H9 (cell line): ENCODE measurements around the gene PPFIA4. TPM values are rescaled to one million over a fixed set of nuclear protein-coding genes. Genes with fewer than 3 reads are reported as not detected.
A peak's percentile ranks its signal among the peaks of the same experiment; 100 is the strongest.

Experiments used
- DNase-seq: peaks from one replicate; pipeline ENCODE4 v3.0.0-alpha.2; 2017
- H2AFZ ChIP-seq: one replicate; pipeline ENCODE4 v1.6.1; 2013; ENCODE audit warnings: mild to moderate bottlenecking, low read length, control low read depth, moderate library complexity
- H2AK5ac ChIP-seq: 2 replicates; pipeline ENCODE4 v1.6.1; 2013; ENCODE audit warnings: low read length, control low read depth, mixed read lengths; ENCODE audit not compliant: insufficient read length
- H2BK120ac ChIP-seq: one replicate; pipeline ENCODE4 v1.6.1; 2013; ENCODE audit warnings: low read depth, mild to moderate bottlenecking, low read length, control low read depth, inconsistent platforms; ENCODE audit not compliant: poor library complexity, severe bottlenecking
- H2BK12ac ChIP-seq: 2 replicates; pipeline ENCODE4 v1.6.1; 2013; ENCODE audit warnings: low read length, control low read depth, mixed read lengths, low read depth; ENCODE audit not compliant: insufficient read length
- H2BK15ac ChIP-seq: 2 replicates; pipeline ENCODE4 v1.6.1; 2013; ENCODE audit warnings: low read depth, low read length, control low read depth
- H2BK20ac ChIP-seq: one replicate; pipeline ENCODE4 v1.6.1; 2013; ENCODE audit warnings: low read depth, mild to moderate bottlenecking, low read length, control low read depth, inconsistent platforms; ENCODE audit not compliant: poor library complexity, severe bottlenecking
- H2BK5ac ChIP-seq: 2 replicates; pipeline ENCODE4 v1.6.1; 2013; ENCODE audit warnings: low read length, control low read depth, mixed read lengths; ENCODE audit not compliant: insufficient read length
- H3K14ac ChIP-seq: 2 replicates; pipeline ENCODE4 v1.6.1; 2013; ENCODE audit warnings: low read length, control low read depth; ENCODE audit not compliant: insufficient read depth
- H3K18ac ChIP-seq: 2 replicates; pipeline ENCODE4 v1.6.1; 2013; ENCODE audit warnings: low read depth, mild to moderate bottlenecking, mixed read lengths, low read length, control low read depth; ENCODE audit not compliant: insufficient read length
- H3K23ac ChIP-seq: 2 replicates; pipeline ENCODE4 v1.6.1; 2013; ENCODE audit warnings: low read length, control low read depth, mixed read lengths, low read depth; ENCODE audit not compliant: insufficient read length
- H3K23me2 ChIP-seq: 2 replicates; pipeline ENCODE4 v1.6.1; 2013; ENCODE audit warnings: low read depth, mild to moderate bottlenecking, mixed read lengths, low read length, control low read depth; ENCODE audit not compliant: insufficient read length, poor library complexity, severe bottlenecking
- H3K27ac ChIP-seq: 2 replicates; pipeline ENCODE4 v1.5.1; 2013; ENCODE audit warnings: low read length, control low read depth, mixed read lengths, low read depth; ENCODE audit not compliant: insufficient read length
- H3K27me3 ChIP-seq: 2 replicates; pipeline ENCODE4 v1.6.1; 2013; ENCODE audit warnings: low read length, control low read depth, inconsistent platforms; ENCODE audit not compliant: insufficient read depth
- H3K4ac ChIP-seq: 2 replicates; pipeline ENCODE4 v1.6.1; 2013; ENCODE audit warnings: low read depth, mild to moderate bottlenecking, control low read depth, inconsistent platforms, low read length, moderate library complexity
- H3K4me1 ChIP-seq: 2 replicates; pipeline ENCODE4 v1.6.1; 2013; ENCODE audit warnings: low read length, control low read depth, inconsistent platforms; ENCODE audit not compliant: insufficient read depth
- H3K4me2 ChIP-seq: 2 replicates; pipeline ENCODE4 v1.6.1; 2013; ENCODE audit warnings: low read length, control low read depth, mixed read lengths; ENCODE audit not compliant: insufficient read length, insufficient read depth
- H3K56ac ChIP-seq: 2 replicates; pipeline ENCODE4 v1.6.1; 2013; ENCODE audit warnings: low read depth, mild to moderate bottlenecking, mixed read lengths, low read length, control low read depth; ENCODE audit not compliant: insufficient read length
- H3K79me1 ChIP-seq: 2 replicates; pipeline ENCODE4 v1.6.1; 2013; ENCODE audit warnings: low read depth, mild to moderate bottlenecking, moderate library complexity, low read length, control low read depth, inconsistent platforms; ENCODE audit not compliant: insufficient read depth, poor library complexity, severe bottlenecking
- H3K79me2 ChIP-seq: 2 replicates; pipeline ENCODE4 v1.6.1; 2013; ENCODE audit warnings: low read length, control low read depth, inconsistent platforms; ENCODE audit not compliant: insufficient read depth
- H3K9ac ChIP-seq: 2 replicates; pipeline ENCODE4 v1.6.1; 2013; ENCODE audit warnings: low read length, control low read depth, mixed read lengths; ENCODE audit not compliant: insufficient read length; ENCODE audit errors: extremely low read depth
- H3K9me3 ChIP-seq: one replicate; pipeline ENCODE4 v1.6.1; 2013; ENCODE audit warnings: low read depth, low read length, inconsistent platforms; ENCODE audit not compliant: control insufficient read depth
- H3T11ph ChIP-seq: one replicate; pipeline ENCODE4 v1.6.1; 2013; ENCODE audit warnings: mild to moderate bottlenecking, low read length, control low read depth, inconsistent platforms
- H4K20me1 ChIP-seq: one replicate; pipeline ENCODE4 v1.6.1; 2013; ENCODE audit not compliant: control insufficient read depth, insufficient read length, insufficient read depth
- H4K5ac ChIP-seq: 2 replicates; pipeline ENCODE4 v1.6.1; 2013; ENCODE audit warnings: low read depth, mild to moderate bottlenecking, mixed read lengths, low read length, control low read depth; ENCODE audit not compliant: insufficient read length
- H4K8ac ChIP-seq: replicated peaks from 2 replicates; pipeline ENCODE4 v1.6.1; 2013; ENCODE audit warnings: low read length, control low read depth, mixed read lengths, low read depth; ENCODE audit not compliant: insufficient read length
- H4K91ac ChIP-seq: 2 replicates; pipeline ENCODE4 v1.6.1; 2013; ENCODE audit warnings: low read depth, mild to moderate bottlenecking, moderate library complexity, mixed read lengths, low read length, control low read depth; ENCODE audit not compliant: insufficient read length
- H3K27ac Mint-ChIP-seq, 3 experiments: 2 replicates in 2 of 3; 3 replicates in 1 of 3; pipeline ENCODE4 v1.8.0; 2020 to 2021; ENCODE audit warnings: mixed read lengths in 3 of 3, mild to moderate bottlenecking in 1 of 3, moderate library complexity in 1 of 3
- H3K27me3 Mint-ChIP-seq: 2 replicates; pipeline ENCODE4 v1.8.0; 2021; ENCODE audit warnings: low read depth, mild to moderate bottlenecking, moderate library complexity, mixed read lengths
- H3K36me3 Mint-ChIP-seq, 3 experiments: 2 replicates in 2 of 3; 3 replicates in 1 of 3; pipeline ENCODE4 v1.8.0; 2020 to 2021; ENCODE audit warnings: low read depth in 3 of 3, mixed read lengths in 3 of 3; ENCODE audit not compliant: insufficient read depth in 1 of 3
- H3K4me1 Mint-ChIP-seq, 2 experiments: 2 replicates each; pipeline ENCODE4 v1.8.0; 2020; ENCODE audit warnings: mixed read lengths in 2 of 2
- H3K4me3 Mint-ChIP-seq, 2 experiments: 2 replicates in 1 of 2; 3 replicates in 1 of 2; pipeline ENCODE4 v1.8.0; 2020 to 2021; ENCODE audit warnings: mild to moderate bottlenecking in 2 of 2, mixed read lengths in 2 of 2, moderate library complexity in 1 of 2
- H3K9me3 Mint-ChIP-seq, 2 experiments: 2 replicates in 1 of 2; 3 replicates in 1 of 2; pipeline ENCODE4 v1.8.0; 2020; ENCODE audit warnings: mild to moderate bottlenecking in 2 of 2, mixed read lengths in 2 of 2, moderate library complexity in 1 of 2
- WGBS: extraction: QIAGEN DNeasy Blood & Tissue Kit; methylation state at CpG from one replicate; pipeline ENCODE4 v1.1.7; 2013; ENCODE audit warnings: missing lambda C conversion rate, low lambda C conversion rate, mixed read lengths; ENCODE audit not compliant: insufficient read length; ENCODE audit errors: extremely low coverage; 5-methylcytosine and 5-hydroxymethylcytosine counted together
- total RNA-seq: library from RNA; stranded (reverse); gene quantifications from 2 replicates; pipeline ENCODE4 v1.2.1, GENCODE V29; 2021
- TF ChIP-seq, protein P1 (sequence below): fragments of 200-600 bp; sonication (generic); conservative IDR thresholded peaks from 3 replicates; pipeline ENCODE4 v1.8.0; 2021; ENCODE audit warnings: antibody characterized with exemption, mild to moderate bottlenecking

The PPFIA4 gene
- total RNA-seq, 1 experiment from 2014 or later: 3.9 TPM

DNA sequence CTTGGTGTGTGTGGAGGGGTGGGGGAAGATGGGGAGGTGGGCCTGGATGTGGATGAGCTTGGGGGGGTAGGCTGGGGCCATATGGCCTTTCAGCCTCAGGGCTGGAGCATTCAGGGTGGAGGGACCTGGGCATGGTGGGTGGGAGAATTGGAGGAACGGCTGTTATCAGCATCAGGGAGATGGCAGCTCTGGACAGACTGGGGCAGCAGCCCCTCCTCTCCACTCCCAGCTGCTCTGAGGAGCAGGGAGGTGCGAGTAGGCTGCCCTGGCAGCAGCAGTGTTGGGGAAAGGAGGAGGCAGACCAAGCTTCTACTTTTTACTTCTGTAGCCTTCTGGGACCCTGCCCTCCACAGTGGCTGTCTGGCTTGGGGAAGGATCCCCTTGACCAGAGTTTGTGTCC lies 10.2 kb downstream of the PPFIA4 start:
- TF ChIP-seq, protein P1, sequence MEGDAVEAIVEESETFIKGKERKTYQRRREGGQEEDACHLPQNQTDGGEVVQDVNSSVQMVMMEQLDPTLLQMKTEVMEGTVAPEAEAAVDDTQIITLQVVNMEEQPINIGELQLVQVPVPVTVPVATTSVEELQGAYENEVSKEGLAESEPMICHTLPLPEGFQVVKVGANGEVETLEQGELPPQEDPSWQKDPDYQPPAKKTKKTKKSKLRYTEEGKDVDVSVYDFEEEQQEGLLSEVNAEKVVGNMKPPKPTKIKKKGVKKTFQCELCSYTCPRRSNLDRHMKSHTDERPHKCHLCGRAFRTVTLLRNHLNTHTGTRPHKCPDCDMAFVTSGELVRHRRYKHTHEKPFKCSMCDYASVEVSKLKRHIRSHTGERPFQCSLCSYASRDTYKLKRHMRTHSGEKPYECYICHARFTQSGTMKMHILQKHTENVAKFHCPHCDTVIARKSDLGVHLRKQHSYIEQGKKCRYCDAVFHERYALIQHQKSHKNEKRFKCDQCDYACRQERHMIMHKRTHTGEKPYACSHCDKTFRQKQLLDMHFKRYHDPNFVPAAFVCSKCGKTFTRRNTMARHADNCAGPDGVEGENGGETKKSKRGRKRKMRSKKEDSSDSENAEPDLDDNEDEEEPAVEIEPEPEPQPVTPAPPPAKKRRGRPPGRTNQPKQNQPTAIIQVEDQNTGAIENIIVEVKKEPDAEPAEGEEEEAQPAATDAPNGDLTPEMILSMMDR: no peak
- Histone ChIP-seq H2BK15ac (no peak overlapping the region), H4K5ac (no peak overlapping the region), H2BK5ac (no peak overlapping the region), H4K91ac (no peak overlapping the region), H2BK12ac (no peak overlapping the region), H3K9me3 (no peaks in the 10 kb centered on the region), H3K27ac (no peak overlapping the region), H3K79me2 (no peaks in the 10 kb centered on the region), H2AK5ac (no peak overlapping the region), H3K79me1 (no peaks in the 10 kb centered on the region), H3K4me2 (no peak overlapping the region), H3K18ac (no peak overlapping the region), H3K14ac (no peak overlapping the region), H4K20me1 (no peaks in the 10 kb centered on the region), H3K4ac (no peak overlapping the region), H3T11ph (no peak overlapping the region), H3K4me1 (peaks cover 7% of the 10 kb centered on the region; the same call in 1 of the 2 replicates), H2BK120ac (no peak overlapping the region), H3K27me3 (no peaks in the 10 kb centered on the region), H2AFZ (no peak overlapping the region), H3K9ac (no peak overlapping the region), H4K8ac (no peak overlapping the region), H3K23me2 (no peaks in the 10 kb centered on the region), H3K56ac (no peak overlapping the region), H3K23ac (no peak overlapping the region), H2BK20ac (no peak overlapping the region)
- WGBS: no CpG with 5 or more reads among the region's 2 CpGs
- Mint-ChIP-seq H3K27ac (peak overlapping the region in 1 of 3 experiments; percentile 88; a peak in 2 of 7 replicates), H3K9me3 (no peaks in the 10 kb centered on the region), H3K36me3 (peaks cover 1 to 11% (median 2%) of the 10 kb centered on the region in 3 experiments; a peak in 4 of 7 replicates), H3K4me3 (no peak overlapping the region), H3K4me1 (peaks cover 24 to 32% of the 10 kb centered on the region in 2 experiments), H3K27me3 (peaks cover 3% of the 10 kb centered on the region)
- no peak for DNase-seq
